ENCODE data around the gene VRK2.
"Not testable (repeated sequence)": the region's sequence is repeated elsewhere in the genome, so short reads cannot be mapped to it uniquely, and the experiment has no call there.

DNA sequence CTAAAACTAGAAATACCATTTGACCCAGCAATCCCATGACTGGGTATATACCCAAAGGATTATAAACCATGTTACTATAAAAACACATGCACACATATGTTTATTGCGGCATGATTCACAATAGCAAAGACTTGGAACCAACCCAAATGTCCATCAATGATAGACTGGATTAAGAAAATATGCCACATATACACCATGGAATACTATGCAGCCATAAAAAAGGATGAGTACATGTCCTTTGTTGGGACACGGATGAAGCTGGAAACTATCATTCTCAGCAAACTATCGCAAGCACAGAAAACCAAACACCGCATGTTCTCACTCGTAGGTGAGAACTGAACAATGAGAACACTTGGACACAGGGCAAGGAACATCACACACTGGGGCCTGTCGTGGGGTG, 140.4 kb downstream of the VRK2 start:
- TF ChIP-seq, protein P1, sequence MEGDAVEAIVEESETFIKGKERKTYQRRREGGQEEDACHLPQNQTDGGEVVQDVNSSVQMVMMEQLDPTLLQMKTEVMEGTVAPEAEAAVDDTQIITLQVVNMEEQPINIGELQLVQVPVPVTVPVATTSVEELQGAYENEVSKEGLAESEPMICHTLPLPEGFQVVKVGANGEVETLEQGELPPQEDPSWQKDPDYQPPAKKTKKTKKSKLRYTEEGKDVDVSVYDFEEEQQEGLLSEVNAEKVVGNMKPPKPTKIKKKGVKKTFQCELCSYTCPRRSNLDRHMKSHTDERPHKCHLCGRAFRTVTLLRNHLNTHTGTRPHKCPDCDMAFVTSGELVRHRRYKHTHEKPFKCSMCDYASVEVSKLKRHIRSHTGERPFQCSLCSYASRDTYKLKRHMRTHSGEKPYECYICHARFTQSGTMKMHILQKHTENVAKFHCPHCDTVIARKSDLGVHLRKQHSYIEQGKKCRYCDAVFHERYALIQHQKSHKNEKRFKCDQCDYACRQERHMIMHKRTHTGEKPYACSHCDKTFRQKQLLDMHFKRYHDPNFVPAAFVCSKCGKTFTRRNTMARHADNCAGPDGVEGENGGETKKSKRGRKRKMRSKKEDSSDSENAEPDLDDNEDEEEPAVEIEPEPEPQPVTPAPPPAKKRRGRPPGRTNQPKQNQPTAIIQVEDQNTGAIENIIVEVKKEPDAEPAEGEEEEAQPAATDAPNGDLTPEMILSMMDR (IDR thresholded peaks at IDR 0.05), result not testable (repeated sequence)
- not testable (repeated sequence) for TF ChIP-seq POLR2A (IDR thresholded peaks at IDR 0.05)
